Choroid plexus epithelial cell (primary cell): ENCODE data around the gene HNRNPDL.

Experiments used
- DNase-seq: peaks from one replicate; pipeline ENCODE4 v3.0.0-alpha.2; 2010; ENCODE audit warnings: low read depth
- H3K4me3 ChIP-seq: 2 replicates; pipeline ENCODE4 v1.5.1; 2011; ENCODE audit warnings: low read depth, mild to moderate bottlenecking, control low read depth, low read length, moderate library complexity
- CTCF ChIP-seq: conservative IDR thresholded peaks from 2 replicates; pipeline ENCODE4 v1.5.1; 2011; ENCODE audit warnings: low read depth, mild to moderate bottlenecking, control low read depth, inconsistent platforms, low read length, moderate library complexity

HNRNPDL gene

GRCh38 chr4:82447886-82448285 is 17.6 kb upstream of the HNRNPDL start:
- DNase-seq: no peak
- TF ChIP-seq CTCF: no peak
- no peak overlapping the region for H3K4me3 ChIP-seq

GRCh38 chr4:82439088-82439487 is 8.8 kb upstream of the HNRNPDL start:
- no peak overlapping the region for H3K4me3 ChIP-seq
- DNase-seq: no peak
- TF ChIP-seq CTCF: no peak

- TF ChIP-seq CTCF: no peak
- no peak overlapping the region for H3K4me3 ChIP-seq
- DNase-seq: peak; percentile 57
Measured at GRCh38 chr4:82437285-82438005, 7.2 kb upstream of the HNRNPDL start.

- no peak for DNase-seq
- no peak overlapping the region for H3K4me3 ChIP-seq
- no peak for TF ChIP-seq CTCF
Measured at GRCh38 chr4:82436780-82437179, 6.5 kb upstream of the HNRNPDL start.

- no peak for DNase-seq
- H3K4me3 ChIP-seq: no peak overlapping the region
- no peak for TF ChIP-seq CTCF
Measured at GRCh38 chr4:82436130-82436529, 5.9 kb upstream of the HNRNPDL start.

GRCh38 chr4:82434949-82435348 is 4.7 kb upstream of the HNRNPDL start:
- no peak for TF ChIP-seq CTCF
- DNase-seq: no peak
- H3K4me3 ChIP-seq: no peak overlapping the region

- no peak for TF ChIP-seq CTCF
- no peak overlapping the region for H3K4me3 ChIP-seq
- DNase-seq: no peak
Measured at GRCh38 chr4:82433791-82434190, 3.5 kb upstream of the HNRNPDL start.
